ENCODE data around the gene C17orf107. TPM values are rescaled to one million over a fixed set of nuclear protein-coding genes. Genes with fewer than 3 reads are reported as not detected.
A peak's percentile ranks its signal among the peaks of the same experiment; 100 is the strongest.

The C17orf107 gene
- total RNA-seq, 1 experiment from 2014 or later, result 2.4 TPM

DNA sequence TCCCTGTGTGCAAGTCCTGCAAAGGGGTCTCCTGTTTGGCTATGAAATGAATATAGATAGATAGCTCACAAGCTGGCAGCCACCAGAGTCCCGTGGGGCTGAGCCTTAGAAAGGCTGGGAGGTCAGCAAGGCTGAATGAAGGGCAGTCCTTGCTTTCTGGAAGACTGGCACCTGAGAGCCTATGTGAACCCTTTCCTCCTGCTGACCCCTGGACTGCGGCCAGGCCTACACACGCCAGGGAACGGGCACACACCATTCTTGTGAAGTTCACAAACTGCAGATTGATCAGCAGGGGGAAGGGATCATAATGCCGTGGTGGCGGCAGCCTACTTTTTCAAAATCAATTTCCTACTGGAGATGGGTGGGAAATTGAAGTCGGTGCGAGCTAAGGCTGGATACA is 985 bp upstream of the C17orf107 start:
- DNase-seq (ENCODE audit: low read depth, low spot score), result no peak
- Histone ChIP-seq H3K27ac (ENCODE audit: low read length) (no peak overlapping the region), H3K36me3 (ENCODE audit: control insufficient read depth, insufficient read depth, low read length) (no peaks in the 10 kb centered on the region), H3K27me3 (ENCODE audit: control insufficient read depth, insufficient read depth, low read length) (no peaks in the 10 kb centered on the region), H3K9me3 (ENCODE audit: control insufficient read depth, insufficient read depth, low read depth, low read length) (no peaks in the 10 kb centered on the region), H3K4me3 (ENCODE audit: low read depth in 2 of 2, low read length in 2 of 2) (no peak overlapping the region), H3K4me1 (ENCODE audit: control insufficient read depth, insufficient read depth, low read length) (no peaks in the 10 kb centered on the region; the same call in 1 of the 2 replicates)
- ChIA-PET CTCF (no interaction called here), POLR2A (no interaction called here)
- BruUV-seq (replicated peaks), result no TSS peak
- no peak for ATAC-seq
- TF ChIP-seq TCF7L2 (IDR thresholded peaks at IDR 0.05; ENCODE audit: low read depth, low read length) (no peak), CTCF (IDR thresholded peaks at IDR 0.05) (no peak), SIN3A (IDR thresholded peaks at IDR 0.05; ENCODE audit: borderline replicate concordance, insufficient read depth, low read depth, low read length) (no peak), POLR2AphosphoS5 (IDR thresholded peaks at IDR 0.05; ENCODE audit: low read depth, low read length) (no peak), REST (IDR thresholded peaks at IDR 0.05; ENCODE audit: insufficient read depth in 1 of 2, low read depth in 2 of 2, low read length in 1 of 2) (no peak)
- intact Hi-C loops (cut with micrococcal nuclease; ENCODE audit: unreplicated experiment), result no loop called here
- in situ Hi-C loops (cut with HindIII; ENCODE audit: low pct_unique_long_range_greater_than_20kb, low sequenced_read_pairs), result no loop called here

GRCh38 chr17:4898927-4899326 is 409 bp upstream of the C17orf107 start:
- Histone ChIP-seq H3K4me3 (ENCODE audit: low read depth in 2 of 2, low read length in 2 of 2) (peak overlapping the region; percentile 44 to 61), H3K36me3 (ENCODE audit: control insufficient read depth, insufficient read depth, low read length) (no peaks in the 10 kb centered on the region), H3K27me3 (ENCODE audit: control insufficient read depth, insufficient read depth, low read length) (no peaks in the 10 kb centered on the region), H3K27ac (ENCODE audit: low read length) (no peak overlapping the region), H3K9me3 (ENCODE audit: control insufficient read depth, insufficient read depth, low read depth, low read length) (no peaks in the 10 kb centered on the region), H3K4me1 (ENCODE audit: control insufficient read depth, insufficient read depth, low read length) (no peaks in the 10 kb centered on the region; the same call in 1 of the 2 replicates)
- in situ Hi-C loops (cut with HindIII; ENCODE audit: low pct_unique_long_range_greater_than_20kb, low sequenced_read_pairs) (no loop called here), intact Hi-C loops (cut with micrococcal nuclease; ENCODE audit: unreplicated experiment) (no loop called here)
- TF ChIP-seq REST (IDR thresholded peaks at IDR 0.05; ENCODE audit: insufficient read depth in 1 of 2, low read depth in 2 of 2, low read length in 1 of 2) (no peak), SIN3A (IDR thresholded peaks at IDR 0.05; ENCODE audit: borderline replicate concordance, insufficient read depth, low read depth, low read length) (no peak), POLR2AphosphoS5 (IDR thresholded peaks at IDR 0.05; ENCODE audit: low read depth, low read length) (no peak), CTCF (IDR thresholded peaks at IDR 0.05) (no peak), TCF7L2 (IDR thresholded peaks at IDR 0.05; ENCODE audit: low read depth, low read length) (no peak)
- ChIA-PET POLR2A (no interaction called here), CTCF (interaction anchor here (0.8 kb wide), 1 partner anchor 10 kb away, joined by 4 read pairs; no protein-coding TSS in a partner anchor)
- DNase-seq (ENCODE audit: low read depth, low spot score) (no peak), ATAC-seq (no peak)
- no TSS peak for BruUV-seq (replicated peaks)
